Lower leg skin (tissue), 3 donors: Measurements from ENCODE around the gene NFU1.

Experiments
- POLR2A ChIP-seq, 2 donors: fragments of 450-650 bp; IDR thresholded peaks; one replicate each; pipeline ENCODE4 v1.6.1; 2016 to 2017; ENCODE audit warnings: antibody characterized with exemption in 2 of 2, mild to moderate bottlenecking in 1 of 2, moderate library complexity in 1 of 2
- TF ChIP-seq, protein P1 (sequence below), 3 donors: fragments of 450-650 bp; IDR thresholded peaks; one replicate each; pipeline ENCODE4 v1.5.1; 2016; ENCODE audit warnings: antibody characterized with exemption in 3 of 3, mild to moderate bottlenecking in 3 of 3, moderate library complexity in 2 of 3

DNA sequence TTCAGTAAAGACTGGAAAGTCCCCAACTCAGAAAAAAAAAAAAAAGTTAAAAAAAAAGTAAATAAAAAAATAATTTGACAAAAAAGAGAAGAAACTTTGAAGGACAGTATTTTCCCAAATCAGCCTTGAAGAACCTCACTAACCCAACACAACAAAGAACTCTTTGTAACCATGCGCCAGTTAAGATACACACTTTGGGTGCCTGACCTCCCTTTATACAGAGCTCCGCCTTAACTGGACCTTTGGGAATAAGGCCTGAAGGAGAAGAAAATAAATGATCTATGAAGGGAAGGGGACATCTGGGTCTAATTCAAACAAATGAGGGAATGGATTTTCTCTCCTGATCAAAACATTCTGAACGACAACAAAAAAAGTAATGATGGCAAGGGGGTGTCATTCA lies 48.0 kb downstream of the NFU1 start:
- TF ChIP-seq, protein P1, sequence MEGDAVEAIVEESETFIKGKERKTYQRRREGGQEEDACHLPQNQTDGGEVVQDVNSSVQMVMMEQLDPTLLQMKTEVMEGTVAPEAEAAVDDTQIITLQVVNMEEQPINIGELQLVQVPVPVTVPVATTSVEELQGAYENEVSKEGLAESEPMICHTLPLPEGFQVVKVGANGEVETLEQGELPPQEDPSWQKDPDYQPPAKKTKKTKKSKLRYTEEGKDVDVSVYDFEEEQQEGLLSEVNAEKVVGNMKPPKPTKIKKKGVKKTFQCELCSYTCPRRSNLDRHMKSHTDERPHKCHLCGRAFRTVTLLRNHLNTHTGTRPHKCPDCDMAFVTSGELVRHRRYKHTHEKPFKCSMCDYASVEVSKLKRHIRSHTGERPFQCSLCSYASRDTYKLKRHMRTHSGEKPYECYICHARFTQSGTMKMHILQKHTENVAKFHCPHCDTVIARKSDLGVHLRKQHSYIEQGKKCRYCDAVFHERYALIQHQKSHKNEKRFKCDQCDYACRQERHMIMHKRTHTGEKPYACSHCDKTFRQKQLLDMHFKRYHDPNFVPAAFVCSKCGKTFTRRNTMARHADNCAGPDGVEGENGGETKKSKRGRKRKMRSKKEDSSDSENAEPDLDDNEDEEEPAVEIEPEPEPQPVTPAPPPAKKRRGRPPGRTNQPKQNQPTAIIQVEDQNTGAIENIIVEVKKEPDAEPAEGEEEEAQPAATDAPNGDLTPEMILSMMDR (IDR thresholded peaks at IDR 0.05), result no peak
- TF ChIP-seq POLR2A (IDR thresholded peaks at IDR 0.05), result no peak
